GM19468 (cell line): ENCODE results near the gene TRAK2.
A peak's percentile ranks its signal among the peaks of the same experiment; 100 is the strongest.
"Not testable (repeated sequence)": the region's sequence is repeated elsewhere in the genome, so short reads cannot be mapped to it uniquely, and the experiment has no call there.

Experiments used
- ATAC-seq: cut with Tn5 transposase; IDR thresholded peaks from one replicate; pipeline ENCODE4 v1.9.1; 2021; ENCODE audit warnings: mild to moderate bottlenecking, moderate library complexity, moderate number of reproducible peaks; ENCODE audit not compliant: unreplicated experiment; ENCODE audit errors: extremely low read depth

TRAK2 gene, protein sequence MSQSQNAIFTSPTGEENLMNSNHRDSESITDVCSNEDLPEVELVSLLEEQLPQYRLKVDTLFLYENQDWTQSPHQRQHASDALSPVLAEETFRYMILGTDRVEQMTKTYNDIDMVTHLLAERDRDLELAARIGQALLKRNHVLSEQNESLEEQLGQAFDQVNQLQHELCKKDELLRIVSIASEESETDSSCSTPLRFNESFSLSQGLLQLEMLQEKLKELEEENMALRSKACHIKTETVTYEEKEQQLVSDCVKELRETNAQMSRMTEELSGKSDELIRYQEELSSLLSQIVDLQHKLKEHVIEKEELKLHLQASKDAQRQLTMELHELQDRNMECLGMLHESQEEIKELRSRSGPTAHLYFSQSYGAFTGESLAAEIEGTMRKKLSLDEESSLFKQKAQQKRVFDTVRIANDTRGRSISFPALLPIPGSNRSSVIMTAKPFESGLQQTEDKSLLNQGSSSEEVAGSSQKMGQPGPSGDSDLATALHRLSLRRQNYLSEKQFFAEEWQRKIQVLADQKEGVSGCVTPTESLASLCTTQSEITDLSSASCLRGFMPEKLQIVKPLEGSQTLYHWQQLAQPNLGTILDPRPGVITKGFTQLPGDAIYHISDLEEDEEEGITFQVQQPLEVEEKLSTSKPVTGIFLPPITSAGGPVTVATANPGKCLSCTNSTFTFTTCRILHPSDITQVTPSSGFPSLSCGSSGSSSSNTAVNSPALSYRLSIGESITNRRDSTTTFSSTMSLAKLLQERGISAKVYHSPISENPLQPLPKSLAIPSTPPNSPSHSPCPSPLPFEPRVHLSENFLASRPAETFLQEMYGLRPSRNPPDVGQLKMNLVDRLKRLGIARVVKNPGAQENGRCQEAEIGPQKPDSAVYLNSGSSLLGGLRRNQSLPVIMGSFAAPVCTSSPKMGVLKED

GRCh38 chr2:201451292-201452057 lies at the start of gene TRAK2, which contains the start of gene STRADB:
Gene TRAK2, minus strand, starts transcription at chr2:201451458. Its CDS starts 30,951 bp downstream, at chr2:201420507.
Gene STRADB, plus strand, starts transcription at chr2:201451740. Its CDS starts 3,101 bp downstream, at chr2:201454841.
- peak; percentile 97 for ATAC-seq

DNA sequence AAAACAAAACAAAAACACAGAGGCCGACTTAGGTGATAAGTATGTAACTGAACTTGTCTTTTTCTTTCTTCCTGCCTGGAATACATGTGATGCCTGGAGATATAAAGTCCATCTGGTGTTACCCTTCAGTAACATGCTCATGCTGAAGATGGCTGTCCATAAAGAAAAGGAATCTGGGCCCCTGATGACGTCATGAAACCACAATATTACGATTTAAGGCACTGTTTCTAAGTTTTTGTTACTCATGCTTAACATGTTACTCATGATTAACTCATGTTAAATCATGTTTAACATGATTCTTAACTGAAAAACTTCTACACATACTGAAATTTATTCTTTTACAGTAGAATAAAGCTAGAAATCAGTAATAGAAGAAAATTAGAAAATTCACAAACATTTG lies 49.3 kb upstream of the TRAK2 start:
- no peak for ATAC-seq

DNA sequence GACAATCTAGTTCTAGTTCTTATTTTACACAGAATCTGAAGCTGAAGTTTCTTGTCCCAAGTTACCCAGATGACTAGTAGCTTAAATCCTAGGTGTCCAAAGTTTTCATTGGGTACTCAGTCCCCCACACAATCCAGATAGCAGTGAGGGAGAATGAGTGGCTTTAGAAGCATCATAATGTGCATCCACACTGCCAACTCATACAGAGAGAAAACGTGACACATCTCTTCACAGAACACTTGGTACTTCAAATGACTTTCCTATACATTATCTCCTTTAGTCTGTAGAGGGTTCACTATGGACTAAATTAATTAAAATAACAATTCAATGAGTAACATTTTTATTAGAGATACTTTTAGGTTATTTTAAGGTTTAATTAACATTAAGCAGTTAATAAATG lies 45.5 kb upstream of the TRAK2 start:
- ATAC-seq = no peak

- ATAC-seq = no peak
These were observed 39.0 kb upstream of the TRAK2 start for GRCh38 chr2:201490291-201490690.

GRCh38 chr2:201484805-201485204 lies 33.5 kb upstream of the TRAK2 start:
- ATAC-seq = no peak

DNA sequence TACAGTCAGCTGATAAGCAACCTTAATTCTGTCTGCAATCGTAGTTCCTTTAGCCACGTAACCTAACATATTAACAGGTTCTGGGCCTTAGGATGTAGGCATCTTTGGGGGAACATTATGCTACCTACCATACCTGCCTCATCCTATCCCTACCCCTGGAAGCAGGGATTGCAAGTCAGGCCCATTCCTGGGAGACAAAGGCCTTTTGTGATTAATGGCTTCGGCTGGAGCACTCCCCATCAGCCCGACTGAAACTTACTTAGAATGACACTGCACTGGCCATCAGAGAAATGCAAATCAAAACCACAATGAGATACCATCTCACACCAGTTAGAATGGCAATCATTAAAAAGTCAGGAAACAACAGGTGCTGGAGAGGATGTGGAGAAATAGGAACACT lies 32.5 kb upstream of the TRAK2 start:
- not testable (repeated sequence) for ATAC-seq

- no peak for ATAC-seq
These were observed 32.1 kb upstream of the TRAK2 start for GRCh38 chr2:201483342-201483741.

GRCh38 chr2:201482543-201482942 lies 31.3 kb upstream of the TRAK2 start:
- ATAC-seq = no peak

GRCh38 chr2:201472411-201472810 lies 21.2 kb upstream of the TRAK2 start:
- no peak for ATAC-seq

- ATAC-seq = no peak
These were observed 20.6 kb upstream of the TRAK2 start for GRCh38 chr2:201471732-201472393.

DNA sequence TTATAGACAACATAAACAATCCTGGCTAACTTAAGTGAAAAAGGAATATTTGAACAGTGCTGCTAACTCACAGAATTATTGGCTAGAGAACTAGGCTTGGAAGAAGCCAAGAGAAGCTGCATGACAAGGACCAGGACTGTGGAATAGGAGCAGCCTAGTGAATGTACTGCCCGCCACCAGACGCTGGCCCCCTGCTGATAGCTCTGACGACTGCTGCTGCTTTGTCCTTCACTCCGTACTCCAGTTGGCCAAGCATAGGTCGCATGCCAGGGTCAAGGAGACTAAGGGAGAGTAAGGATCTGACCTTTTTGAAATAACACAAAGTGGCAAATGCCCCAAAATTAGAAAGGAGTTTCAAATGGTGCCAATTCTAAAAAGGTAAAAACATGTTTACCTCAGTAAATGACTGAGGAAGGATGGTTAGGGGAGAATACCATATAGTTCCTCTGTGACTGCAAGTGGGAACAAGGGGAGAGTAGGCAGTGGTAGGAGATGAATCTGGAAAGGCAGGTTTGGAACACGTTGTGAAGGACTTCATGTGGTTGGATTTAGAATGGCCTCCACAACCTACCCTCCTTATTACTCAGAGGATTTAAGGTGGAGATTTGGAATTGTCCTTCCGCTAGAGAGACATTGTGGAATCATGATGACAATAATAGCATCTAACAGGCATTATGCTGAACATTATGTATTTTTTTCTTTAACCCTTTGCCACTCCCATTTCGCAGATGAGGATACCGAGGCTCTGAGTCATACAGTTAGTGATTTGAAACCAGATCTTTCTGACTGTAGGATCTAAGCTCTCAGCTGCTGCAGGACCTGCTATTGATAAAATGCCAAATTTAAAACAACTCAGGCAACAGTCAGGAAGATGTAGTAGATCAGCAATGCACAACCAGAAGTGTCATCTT lies 19.8 kb upstream of the TRAK2 start:
- ATAC-seq = no peak

DNA sequence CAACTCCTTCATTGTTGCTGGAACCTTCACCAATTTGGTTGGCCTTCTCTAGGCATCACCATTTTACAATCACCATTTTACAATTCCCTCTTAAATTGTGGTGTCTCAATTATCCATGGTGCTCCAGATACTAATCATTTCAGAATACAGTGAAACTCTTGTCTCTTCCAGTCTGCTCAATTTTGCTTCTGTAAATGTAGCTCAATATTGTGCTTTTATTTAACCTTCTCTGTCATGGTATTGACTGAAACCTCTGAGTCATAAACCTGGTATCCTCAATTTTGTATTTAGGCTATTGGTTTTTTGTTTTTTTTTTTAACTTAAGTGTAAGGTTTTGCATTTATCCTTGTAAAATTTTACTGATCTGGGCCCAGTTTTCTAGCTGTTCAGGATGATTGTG lies 16.4 kb upstream of the TRAK2 start:
- ATAC-seq = no peak

DNA sequence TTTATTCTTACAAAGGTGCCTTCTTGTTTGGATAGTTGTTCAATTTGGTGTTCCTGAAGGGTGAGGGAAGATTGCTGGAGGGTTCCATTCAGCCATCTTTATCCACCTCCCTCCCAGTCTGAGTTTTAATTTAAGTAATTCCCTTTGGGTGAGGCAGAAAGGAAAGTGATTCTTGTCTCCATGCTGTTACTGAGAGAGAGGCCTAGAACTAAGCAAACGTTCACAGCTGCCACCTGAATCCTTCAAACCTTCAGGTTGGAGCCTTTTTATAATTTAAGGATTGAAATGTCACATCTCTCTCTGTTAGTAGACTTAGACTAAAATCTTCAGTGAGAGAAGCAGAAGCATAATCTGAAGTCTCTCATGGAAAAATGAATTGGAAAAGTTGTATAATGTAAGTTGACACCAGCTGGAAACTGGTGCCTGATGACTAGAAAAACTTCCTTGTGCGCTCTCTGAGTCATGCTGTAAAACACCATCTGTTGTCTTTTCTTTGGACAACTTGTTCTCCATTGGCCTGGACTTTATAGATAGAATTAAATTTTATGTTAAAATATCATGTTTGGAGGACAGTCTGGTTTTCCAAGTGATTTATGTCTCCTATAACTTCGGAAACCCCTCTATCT lies 14.9 kb upstream of the TRAK2 start:
- no peak for ATAC-seq

DNA sequence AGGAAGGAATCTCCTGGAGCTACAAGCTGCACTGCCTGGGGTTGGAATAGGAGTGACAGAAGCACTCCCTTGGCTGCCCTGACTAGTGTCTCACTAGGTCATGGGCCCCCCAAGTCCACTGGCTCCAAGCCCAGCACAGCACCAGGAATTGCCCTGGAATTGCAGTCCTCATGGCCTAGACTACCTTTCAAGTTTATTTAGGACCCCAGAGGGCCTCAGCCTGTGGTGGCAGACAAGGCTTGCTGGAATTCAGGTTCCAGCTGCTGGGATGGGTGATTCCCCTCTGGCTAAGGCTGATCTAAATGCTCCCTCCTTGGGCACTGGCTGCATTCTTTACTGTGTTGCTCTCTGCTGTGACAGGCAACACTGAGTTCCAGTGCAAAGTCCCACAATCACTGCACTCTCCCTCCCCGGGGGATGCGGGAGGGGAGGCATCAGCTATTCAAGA lies 14.3 kb upstream of the TRAK2 start:
- no peak for ATAC-seq

- no peak for ATAC-seq
These were observed 13.3 kb upstream of the TRAK2 start for GRCh38 chr2:201464547-201464946.

GRCh38 chr2:201460532-201460931 lies 9.3 kb upstream of the TRAK2 start:
- no peak for ATAC-seq

- no peak for ATAC-seq
These were observed 7.1 kb upstream of the TRAK2 start for GRCh38 chr2:201458381-201458780.

- no peak for ATAC-seq
These were observed 1.8 kb upstream of the TRAK2 start for GRCh38 chr2:201452922-201453643.
